OCI-LY1 (cell line): ENCODE data around the gene XPA.

ENCODE experiments used
- H2AFZ ChIP-seq: fragments of 200-600 bp; sonication (generic), shearing (Covaris generic); 2 replicates; pipeline ENCODE4 v1.6.0; 2014; ENCODE audit warnings: antibody characterized with exemption, mild to moderate bottlenecking, low read length
- H3F3A ChIP-seq: fragments of 200-600 bp; sonication (generic), shearing (Covaris generic); 2 replicates; pipeline ENCODE4 v1.6.0; 2014; ENCODE audit warnings: mild to moderate bottlenecking, antibody characterized with exemption, low read length, moderate library complexity; ENCODE audit not compliant: insufficient read depth
- H3K27ac ChIP-seq: fragments of 200-600 bp; sonication (generic); 2 replicates; pipeline ENCODE4 v1.5.1; 2014; ENCODE audit warnings: low read length, mixed run types, mild to moderate bottlenecking, low read depth; ENCODE audit not compliant: poor library complexity, severe bottlenecking
- H3K27me3 ChIP-seq: fragments of 200-600 bp; sonication (generic); 2 replicates; pipeline ENCODE4 v1.6.0; 2014; ENCODE audit warnings: antibody characterized with exemption, mild to moderate bottlenecking, low read length, moderate library complexity; ENCODE audit not compliant: insufficient read depth
- H3K36me3 ChIP-seq: fragments of 200-600 bp; sonication (generic); 2 replicates; pipeline ENCODE4 v1.6.1; 2014; ENCODE audit warnings: mild to moderate bottlenecking, antibody characterized with exemption, low read length, moderate library complexity, mixed read lengths; ENCODE audit not compliant: insufficient read depth
- H3K4me1 ChIP-seq: fragments of 200-600 bp; sonication (generic); 2 replicates; pipeline ENCODE4 v1.5.1; 2014; ENCODE audit warnings: mild to moderate bottlenecking, low read length, moderate library complexity; ENCODE audit not compliant: insufficient read depth, severe bottlenecking
- H3K4me2 ChIP-seq: fragments of 200-600 bp; sonication (generic), shearing (Covaris generic); 2 replicates; pipeline ENCODE4 v1.6.1; 2014; ENCODE audit warnings: low read length
- H3K4me3 ChIP-seq: fragments of 200-600 bp; sonication (generic); 2 replicates; pipeline ENCODE4 v1.5.1; 2014; ENCODE audit warnings: low read length, low read depth, mild to moderate bottlenecking, mixed read lengths; ENCODE audit not compliant: poor library complexity, severe bottlenecking
- H3K79me2 ChIP-seq: fragments of 200-600 bp; shearing (Covaris generic); 2 replicates; pipeline ENCODE4 v1.6.1; 2016; ENCODE audit warnings: mixed run types, low read length, mixed read lengths; ENCODE audit not compliant: insufficient read depth
- H3K9ac ChIP-seq: fragments of 200-600 bp; sonication (generic), shearing (Covaris generic); 2 replicates; pipeline ENCODE4 v1.6.1; 2014; ENCODE audit warnings: mild to moderate bottlenecking, low read length, mixed read lengths
- H3K9me2 ChIP-seq: fragments of 200-600 bp; sonication (generic), shearing (Covaris generic); 2 replicates; pipeline ENCODE4 v1.6.1; 2014; ENCODE audit warnings: low read depth, mild to moderate bottlenecking, low read length, mixed read lengths
- H3K9me3 ChIP-seq: fragments of 200-600 bp; shearing (Covaris generic); 2 replicates; pipeline ENCODE4 v1.6.1; 2014; ENCODE audit warnings: low read length, mixed read lengths
- H4K20me1 ChIP-seq: fragments of 200-600 bp; sonication (generic), shearing (Covaris generic); 2 replicates; pipeline ENCODE4 v1.6.0; 2016; ENCODE audit warnings: mild to moderate bottlenecking, low read length; ENCODE audit not compliant: insufficient read depth
- EZH2 ChIP-seq: fragments of 200-600 bp; sonication (generic), shearing (Covaris generic); IDR thresholded peaks from 2 replicates; pipeline ENCODE4 v1.8.0; 2017; ENCODE audit warnings: borderline replicate concordance, mixed run types, mild to moderate bottlenecking, antibody characterized with exemption, low read length, moderate library complexity, mixed read lengths
- TF ChIP-seq, protein P1 (sequence below): fragments of 200-600 bp; sonication (generic), shearing (Covaris generic); IDR thresholded peaks from 2 replicates; pipeline ENCODE4 v1.5.1; 2017; ENCODE audit warnings: mild to moderate bottlenecking, antibody characterized with exemption, low read length, moderate library complexity, mixed read lengths

XPA gene

DNA sequence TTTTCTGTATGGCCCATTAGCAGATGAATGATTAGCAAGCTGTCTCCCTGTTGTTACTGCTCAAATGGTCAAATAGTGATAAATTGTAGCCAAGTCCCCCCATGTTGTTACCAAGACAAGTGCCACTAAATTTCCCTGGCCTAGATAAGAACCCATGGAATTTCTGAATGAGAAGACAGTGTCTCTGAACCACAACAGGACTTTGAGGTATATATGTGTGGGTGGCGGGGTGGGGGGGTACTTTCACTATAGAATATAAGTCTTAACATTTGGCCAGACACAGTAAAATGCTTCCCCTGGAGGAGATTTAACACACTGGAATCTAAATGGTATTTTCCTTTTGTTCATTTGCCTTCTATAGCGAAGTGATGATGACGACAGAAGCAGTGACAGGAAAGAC is 28.7 kb downstream of the XPA start:
- no peak overlapping the region for H3K27ac ChIP-seq
- no peaks in the 10 kb centered on the region for H3F3A ChIP-seq
- no peaks in the 10 kb centered on the region for H3K79me2 ChIP-seq
- no peaks in the 10 kb centered on the region for H3K27me3 ChIP-seq
- no peaks in the 10 kb centered on the region for H3K4me1 ChIP-seq
- no peak overlapping the region for H3K9ac ChIP-seq
- H3K36me3 ChIP-seq, result peaks cover 99% of the 10 kb centered on the region
- H3K9me2 ChIP-seq, result no peaks in the 10 kb centered on the region
- H3K4me3 ChIP-seq, result no peak overlapping the region
- no peak overlapping the region for H3K4me2 ChIP-seq
- H4K20me1 ChIP-seq, result no peaks in the 10 kb centered on the region
- no peaks in the 10 kb centered on the region for H3K9me3 ChIP-seq
- no peak overlapping the region for H2AFZ ChIP-seq
- no peak for TF ChIP-seq EZH2
- TF ChIP-seq, protein P1, sequence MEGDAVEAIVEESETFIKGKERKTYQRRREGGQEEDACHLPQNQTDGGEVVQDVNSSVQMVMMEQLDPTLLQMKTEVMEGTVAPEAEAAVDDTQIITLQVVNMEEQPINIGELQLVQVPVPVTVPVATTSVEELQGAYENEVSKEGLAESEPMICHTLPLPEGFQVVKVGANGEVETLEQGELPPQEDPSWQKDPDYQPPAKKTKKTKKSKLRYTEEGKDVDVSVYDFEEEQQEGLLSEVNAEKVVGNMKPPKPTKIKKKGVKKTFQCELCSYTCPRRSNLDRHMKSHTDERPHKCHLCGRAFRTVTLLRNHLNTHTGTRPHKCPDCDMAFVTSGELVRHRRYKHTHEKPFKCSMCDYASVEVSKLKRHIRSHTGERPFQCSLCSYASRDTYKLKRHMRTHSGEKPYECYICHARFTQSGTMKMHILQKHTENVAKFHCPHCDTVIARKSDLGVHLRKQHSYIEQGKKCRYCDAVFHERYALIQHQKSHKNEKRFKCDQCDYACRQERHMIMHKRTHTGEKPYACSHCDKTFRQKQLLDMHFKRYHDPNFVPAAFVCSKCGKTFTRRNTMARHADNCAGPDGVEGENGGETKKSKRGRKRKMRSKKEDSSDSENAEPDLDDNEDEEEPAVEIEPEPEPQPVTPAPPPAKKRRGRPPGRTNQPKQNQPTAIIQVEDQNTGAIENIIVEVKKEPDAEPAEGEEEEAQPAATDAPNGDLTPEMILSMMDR, result no peak

GRCh38 chr9:97666907-97667686 is 30.0 kb downstream of the XPA start:
- H3K4me2 ChIP-seq, result no peak overlapping the region
- no peaks in the 10 kb centered on the region for H3K9me2 ChIP-seq
- no peak overlapping the region for H3K4me3 ChIP-seq
- H3K27ac ChIP-seq, result no peak overlapping the region
- no peak overlapping the region for H3K9ac ChIP-seq
- no peaks in the 10 kb centered on the region for H4K20me1 ChIP-seq
- no peak overlapping the region for H2AFZ ChIP-seq
- H3K9me3 ChIP-seq, result no peaks in the 10 kb centered on the region
- H3F3A ChIP-seq, result no peaks in the 10 kb centered on the region
- TF ChIP-seq, protein P1, result no peak
- no peak for TF ChIP-seq EZH2
- peaks cover 99% of the 10 kb centered on the region for H3K36me3 ChIP-seq
- no peaks in the 10 kb centered on the region for H3K27me3 ChIP-seq
- no peaks in the 10 kb centered on the region for H3K4me1 ChIP-seq
- H3K79me2 ChIP-seq, result no peaks in the 10 kb centered on the region

- H3K9ac ChIP-seq, result no peak overlapping the region
- H4K20me1 ChIP-seq, result no peaks in the 10 kb centered on the region
- no peak overlapping the region for H3K4me3 ChIP-seq
- H3K4me1 ChIP-seq, result no peaks in the 10 kb centered on the region
- no peaks in the 10 kb centered on the region for H3F3A ChIP-seq
- H3K27ac ChIP-seq, result no peak overlapping the region
- H3K4me2 ChIP-seq, result no peak overlapping the region
- TF ChIP-seq, protein P1, result no peak
- TF ChIP-seq EZH2, result no peak
- H2AFZ ChIP-seq, result no peak overlapping the region
- no peaks in the 10 kb centered on the region for H3K9me3 ChIP-seq
- no peaks in the 10 kb centered on the region for H3K27me3 ChIP-seq
- no peaks in the 10 kb centered on the region for H3K79me2 ChIP-seq
- peaks cover 99% of the 10 kb centered on the region for H3K36me3 ChIP-seq
- no peaks in the 10 kb centered on the region for H3K9me2 ChIP-seq
Measured at GRCh38 chr9:97665742-97666141, 31.4 kb downstream of the XPA start.
